GM19395 (cell line): ENCODE results near the gene ZNF135.

Experiments
- ATAC-seq: cut with Tn5 transposase; IDR thresholded peaks from one replicate; pipeline ENCODE4 v1.9.1; 2021; ENCODE audit warnings: mild to moderate bottlenecking, moderate library complexity; ENCODE audit not compliant: unreplicated experiment

Gene ZNF135

GRCh38 chr19:58089846-58090245, 30.8 kb downstream of the ZNF135 start:
- no peak for ATAC-seq

- ATAC-seq = no peak
Observed at GRCh38 chr19:58091251-58091995, 32.3 kb downstream of the ZNF135 start.

GRCh38 chr19:58093071-58093470, 34.0 kb downstream of the ZNF135 start:
- no peak for ATAC-seq

- ATAC-seq = no peak
Observed at GRCh38 chr19:58095328-58095727, 36.2 kb downstream of the ZNF135 start.

- no peak for ATAC-seq
Observed at GRCh38 chr19:58096884-58097283, 37.8 kb downstream of the ZNF135 start.

- no peak for ATAC-seq
Observed at GRCh38 chr19:58097349-58097748, 38.3 kb downstream of the ZNF135 start.

- no peak for ATAC-seq
Observed at GRCh38 chr19:58097781-58098681, 38.9 kb downstream of the ZNF135 start, which contains the start of gene ZSCAN18. ZSCAN18 (minus strand) TSS chr19:58098231; CDS start chr19:58090267, 7,964 bp downstream.

- ATAC-seq = no peak
Observed at GRCh38 chr19:58098682-58098998, 39.6 kb downstream of the ZNF135 start.

- ATAC-seq = no peak
Observed at GRCh38 chr19:58107778-58108545, 48.9 kb downstream of the ZNF135 start.

GRCh38 chr19:58108546-58108817, 49.4 kb downstream of the ZNF135 start:
- no peak for ATAC-seq

- no peak for ATAC-seq
Observed at GRCh38 chr19:58117841-58118575, 58.9 kb downstream of the ZNF135 start.

GRCh38 chr19:58118979-58119733, 60.1 kb downstream of the ZNF135 start:
- no peak for ATAC-seq
